ENCODE measurements around the gene TYMP.

The TYMP gene

DNA sequence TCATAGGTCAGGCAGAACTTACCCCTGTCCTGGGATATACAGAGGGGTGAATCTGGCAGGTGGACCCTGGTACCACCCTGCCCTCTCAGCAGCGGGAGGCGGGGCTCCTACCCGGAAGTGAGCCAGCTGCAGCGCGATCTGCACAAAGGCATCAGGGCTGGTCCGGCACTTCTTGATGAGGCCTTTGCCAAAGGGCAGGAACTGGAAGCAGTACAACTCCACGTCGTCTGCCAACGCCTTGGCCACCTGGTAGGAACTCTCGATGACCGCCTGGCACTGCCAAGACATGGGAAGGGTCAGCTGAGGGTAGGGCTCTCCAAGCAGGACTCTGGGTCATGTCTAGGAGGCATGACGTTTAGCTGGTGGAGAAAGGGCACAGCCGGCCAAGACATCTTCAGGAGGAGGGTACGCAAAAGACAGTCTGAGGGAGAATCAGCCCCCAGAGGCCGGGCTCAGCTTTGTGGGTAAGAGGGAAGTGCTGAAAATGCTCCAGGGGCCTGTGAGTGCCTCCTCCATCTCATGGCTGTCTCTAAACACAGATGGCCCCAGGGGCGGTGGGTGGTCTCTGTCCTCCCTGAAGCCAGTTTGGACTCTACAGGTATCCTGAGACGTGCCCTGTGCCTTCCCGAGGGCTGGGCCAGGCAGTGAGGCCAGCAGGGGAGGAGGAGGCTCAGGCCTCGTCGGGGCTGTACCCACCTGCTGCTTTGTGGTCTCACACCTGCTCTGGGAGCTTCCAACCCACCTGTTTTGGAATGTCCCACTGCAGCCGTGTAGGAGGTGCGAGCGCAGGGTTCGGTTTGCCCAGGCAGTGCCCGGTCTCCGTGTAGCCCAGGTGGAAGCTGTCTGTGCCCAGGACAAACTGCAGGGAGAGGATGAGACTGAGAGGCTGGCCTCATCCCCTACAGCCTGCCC is 41.7 kb upstream of the TYMP start:
- DNase-seq (ENCODE audit: insufficient read length): no peak
- FAIRE-seq: no peak
- TF ChIP-seq TAF1 (IDR thresholded peaks at IDR 0.05; ENCODE audit: borderline replicate concordance, low read depth, low read length): no peak
- TF ChIP-seq POLR2AphosphoS5 (IDR thresholded peaks at IDR 0.05; ENCODE audit: low read depth, low read length): no peak
- TF ChIP-seq POLR2A (IDR thresholded peaks at IDR 0.05; ENCODE audit: low read depth, low read length): no peak

DNA sequence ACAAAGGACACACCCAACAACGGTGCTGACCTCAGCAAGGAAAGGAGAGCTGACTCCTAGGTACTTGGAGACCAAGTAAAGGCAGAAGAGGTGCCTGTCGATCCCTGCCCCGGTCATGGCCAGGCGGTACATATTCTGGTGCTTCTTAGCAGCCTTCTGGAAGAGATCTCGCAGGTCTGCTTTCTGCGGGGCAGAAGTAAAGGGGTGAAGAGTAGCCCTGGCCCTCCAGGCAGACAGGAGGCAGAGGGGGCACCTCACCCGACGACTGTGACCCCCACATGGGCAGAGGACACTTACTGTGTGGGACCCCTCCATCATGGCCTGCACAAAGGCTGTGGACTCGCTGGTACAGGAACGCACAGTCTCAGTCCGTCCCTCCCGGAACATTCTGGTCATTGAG is 41.0 kb upstream of the TYMP start:
- TF ChIP-seq POLR2AphosphoS5 (IDR thresholded peaks at IDR 0.05; ENCODE audit: low read depth, low read length) (no peak), TAF1 (IDR thresholded peaks at IDR 0.05; ENCODE audit: borderline replicate concordance, low read depth, low read length) (no peak), POLR2A (IDR thresholded peaks at IDR 0.05; ENCODE audit: low read depth, low read length) (no peak)
- FAIRE-seq (no peak), DNase-seq (ENCODE audit: insufficient read length) (no peak)

DNA sequence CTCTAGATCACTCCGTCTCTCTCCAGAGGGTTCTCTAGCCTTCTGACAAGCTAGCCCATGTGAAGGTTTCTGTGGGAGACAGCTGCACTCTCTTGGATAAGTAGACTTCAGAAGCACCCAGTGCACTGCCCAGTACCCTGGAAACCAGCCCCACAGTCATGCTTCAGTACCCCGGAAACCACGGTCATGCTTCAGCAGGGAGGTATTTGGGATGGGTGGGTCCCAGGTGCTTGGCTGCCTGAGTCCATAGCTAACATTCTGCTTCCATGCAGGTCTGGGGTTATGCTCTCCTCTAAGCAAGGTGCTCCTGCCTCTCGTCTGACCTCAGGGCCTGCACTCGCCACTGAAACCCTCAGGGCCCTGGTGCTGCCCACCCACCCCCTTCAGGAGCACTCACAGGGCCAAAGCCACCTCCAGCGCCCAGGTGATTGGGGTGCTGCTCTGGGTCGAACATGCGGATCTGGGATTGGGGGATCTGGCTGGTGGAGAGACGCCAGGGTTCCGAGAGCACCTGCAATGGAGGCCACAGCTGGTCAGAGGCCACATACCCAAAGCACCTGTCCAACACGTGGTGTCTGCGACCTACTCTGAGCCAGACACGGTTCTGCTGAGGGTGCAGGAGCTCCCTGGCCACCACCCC is 40.2 kb upstream of the TYMP start:
- TF ChIP-seq POLR2AphosphoS5 (IDR thresholded peaks at IDR 0.05; ENCODE audit: low read depth, low read length) (no peak), TAF1 (IDR thresholded peaks at IDR 0.05; ENCODE audit: borderline replicate concordance, low read depth, low read length) (no peak), POLR2A (IDR thresholded peaks at IDR 0.05; ENCODE audit: low read depth, low read length) (no peak)
- FAIRE-seq (no peak), DNase-seq (ENCODE audit: insufficient read length) (no peak)

DNA sequence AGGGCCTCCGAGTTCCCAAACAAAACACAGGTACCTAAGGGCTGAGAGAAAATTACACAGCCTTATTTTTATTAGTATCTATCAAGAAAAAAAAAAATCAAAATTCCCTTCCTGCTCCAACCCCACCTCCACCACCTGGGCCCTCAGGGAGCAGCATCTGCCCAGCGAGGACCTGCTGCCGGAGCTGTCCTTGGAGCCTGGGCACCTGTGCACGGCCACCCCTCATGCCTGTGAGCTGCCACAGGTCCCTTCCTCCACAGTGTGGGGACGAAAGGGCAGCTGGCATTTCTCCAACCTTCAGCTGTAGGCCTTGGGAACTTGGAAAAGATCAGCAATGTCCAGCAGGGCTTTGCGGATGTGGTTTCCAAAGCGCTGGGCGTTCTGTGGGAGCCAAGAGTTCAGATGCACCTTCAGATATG is 39.2 kb upstream of the TYMP start:
- DNase-seq (ENCODE audit: insufficient read length): no peak
- TF ChIP-seq TAF1 (IDR thresholded peaks at IDR 0.05; ENCODE audit: borderline replicate concordance, low read depth, low read length) (no peak), POLR2AphosphoS5 (IDR thresholded peaks at IDR 0.05; ENCODE audit: low read depth, low read length) (no peak), POLR2A (IDR thresholded peaks at IDR 0.05; ENCODE audit: low read depth, low read length) (no peak)
- FAIRE-seq: no peak

DNA sequence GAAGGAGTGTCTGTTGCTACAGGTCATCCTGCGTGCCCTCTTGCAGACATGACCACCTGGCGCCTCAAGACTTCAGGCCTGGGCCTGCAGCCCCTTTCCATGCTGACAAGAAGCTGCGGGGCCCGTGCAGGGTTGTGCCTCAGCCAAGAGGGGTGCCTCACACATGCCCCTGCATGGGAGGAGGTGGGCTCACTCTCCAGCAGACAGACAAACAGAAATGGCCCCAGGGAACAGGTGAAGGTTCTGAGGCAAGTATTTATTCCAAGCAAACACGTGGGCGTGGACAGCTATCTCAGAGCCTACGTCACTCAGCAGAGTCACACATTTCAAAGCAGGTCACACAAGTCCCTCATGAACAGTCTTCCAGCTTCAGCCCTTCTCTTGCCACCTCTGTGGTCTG is 38.8 kb upstream of the TYMP start:
- DNase-seq (ENCODE audit: insufficient read length) (no peak), FAIRE-seq (no peak)
- TF ChIP-seq POLR2AphosphoS5 (IDR thresholded peaks at IDR 0.05; ENCODE audit: low read depth, low read length): no peak
- TF ChIP-seq POLR2A (IDR thresholded peaks at IDR 0.05; ENCODE audit: low read depth, low read length): no peak
- TF ChIP-seq TAF1 (IDR thresholded peaks at IDR 0.05; ENCODE audit: borderline replicate concordance, low read depth, low read length): no peak

DNA sequence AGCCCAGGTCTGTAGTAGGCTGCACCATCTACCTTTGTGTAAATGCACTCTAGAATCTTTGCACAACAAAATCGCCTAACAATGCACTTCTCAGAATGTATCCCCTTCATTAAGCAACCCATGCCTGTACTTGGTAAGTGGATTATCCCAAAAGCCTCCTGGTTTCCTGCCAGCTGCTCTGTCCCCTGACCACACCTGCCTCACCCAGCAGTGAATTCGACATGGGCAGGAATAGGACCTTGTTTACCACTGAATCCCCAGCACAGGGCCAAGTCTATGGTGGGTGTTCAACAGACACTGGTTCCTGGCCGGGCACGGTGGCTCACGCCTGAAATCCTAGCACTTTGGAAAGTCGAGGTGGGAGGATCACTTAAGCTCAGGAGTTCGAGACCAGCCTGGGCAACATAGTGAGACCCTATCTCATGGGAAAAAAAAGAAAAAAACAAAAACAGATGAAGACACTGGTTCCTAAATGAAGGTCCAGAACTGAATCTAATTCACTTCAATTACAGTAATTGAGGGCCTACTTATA is 38.0 kb upstream of the TYMP start:
- DNase-seq (ENCODE audit: insufficient read length) (no peak), FAIRE-seq (no peak)
- TF ChIP-seq POLR2AphosphoS5 (IDR thresholded peaks at IDR 0.05; ENCODE audit: low read depth, low read length) (no peak), POLR2A (IDR thresholded peaks at IDR 0.05; ENCODE audit: low read depth, low read length) (no peak), TAF1 (IDR thresholded peaks at IDR 0.05; ENCODE audit: borderline replicate concordance, low read depth, low read length) (no peak)

DNA sequence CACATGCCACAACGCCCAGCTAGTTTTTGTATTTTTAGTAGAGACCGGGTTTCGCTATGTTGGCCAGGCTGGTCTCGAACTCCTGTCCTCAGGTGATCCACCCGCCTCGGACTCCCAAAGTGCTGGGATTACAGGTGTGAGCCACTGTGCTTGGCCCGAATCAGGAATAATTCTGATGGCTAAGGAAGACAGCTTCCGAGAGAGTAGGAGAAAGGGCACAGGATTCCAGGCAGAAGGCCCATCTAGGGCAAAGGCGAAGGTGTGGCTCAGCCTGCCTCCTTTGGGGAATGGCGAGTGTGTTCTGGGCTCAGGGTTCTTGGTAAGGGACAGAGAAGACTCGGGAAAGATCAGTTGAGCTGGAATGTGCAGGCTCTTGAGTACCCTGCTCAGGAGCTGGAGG is 34.5 kb upstream of the TYMP start:
- FAIRE-seq (no peak), DNase-seq (ENCODE audit: insufficient read length) (no peak)
- TF ChIP-seq TAF1 (IDR thresholded peaks at IDR 0.05; ENCODE audit: borderline replicate concordance, low read depth, low read length): no peak
- TF ChIP-seq POLR2AphosphoS5 (IDR thresholded peaks at IDR 0.05; ENCODE audit: low read depth, low read length): no peak
- TF ChIP-seq POLR2A (IDR thresholded peaks at IDR 0.05; ENCODE audit: low read depth, low read length): no peak

DNA sequence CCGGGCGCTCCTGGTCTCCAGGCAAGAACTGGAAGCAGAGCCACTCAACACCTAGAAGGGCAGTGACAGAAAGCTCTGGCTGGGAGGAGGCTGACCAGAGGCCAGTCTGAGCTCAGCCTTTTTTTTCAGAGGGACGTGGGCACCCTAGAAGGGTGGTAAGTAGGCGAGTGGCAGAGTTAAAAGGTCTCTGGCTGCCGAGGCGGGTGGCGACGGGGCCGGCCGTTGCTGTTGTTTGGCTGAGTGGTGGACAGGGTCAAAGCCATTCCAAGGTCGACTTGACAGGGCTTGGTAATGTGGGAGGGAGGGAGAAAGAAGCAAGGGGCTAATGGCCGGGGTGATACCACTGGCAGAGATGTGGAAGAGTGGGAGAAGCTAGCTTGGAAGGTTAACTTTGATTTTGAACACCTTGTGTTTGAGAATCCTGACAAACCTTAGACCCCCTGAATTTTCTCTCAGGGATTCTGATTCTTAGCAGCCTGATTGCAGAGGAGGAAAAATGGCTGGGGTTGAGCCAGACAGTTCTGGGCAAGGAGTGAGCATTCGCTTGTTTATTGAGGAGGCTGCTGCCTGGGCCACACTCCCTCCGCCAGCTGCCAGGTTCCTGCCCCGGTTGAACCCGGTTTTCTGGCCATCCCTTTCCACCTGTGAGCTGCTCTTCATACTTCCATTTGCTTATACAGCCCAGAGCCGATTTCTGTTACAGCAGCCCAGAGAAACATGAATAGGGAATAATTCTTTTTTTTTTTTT is 33.8 kb upstream of the TYMP start:
- TF ChIP-seq TAF1 (IDR thresholded peaks at IDR 0.05; ENCODE audit: borderline replicate concordance, low read depth, low read length) (no peak), POLR2AphosphoS5 (IDR thresholded peaks at IDR 0.05; ENCODE audit: low read depth, low read length) (no peak), POLR2A (IDR thresholded peaks at IDR 0.05; ENCODE audit: low read depth, low read length) (no peak)
- no peak for DNase-seq (ENCODE audit: insufficient read length)
- FAIRE-seq: no peak

DNA sequence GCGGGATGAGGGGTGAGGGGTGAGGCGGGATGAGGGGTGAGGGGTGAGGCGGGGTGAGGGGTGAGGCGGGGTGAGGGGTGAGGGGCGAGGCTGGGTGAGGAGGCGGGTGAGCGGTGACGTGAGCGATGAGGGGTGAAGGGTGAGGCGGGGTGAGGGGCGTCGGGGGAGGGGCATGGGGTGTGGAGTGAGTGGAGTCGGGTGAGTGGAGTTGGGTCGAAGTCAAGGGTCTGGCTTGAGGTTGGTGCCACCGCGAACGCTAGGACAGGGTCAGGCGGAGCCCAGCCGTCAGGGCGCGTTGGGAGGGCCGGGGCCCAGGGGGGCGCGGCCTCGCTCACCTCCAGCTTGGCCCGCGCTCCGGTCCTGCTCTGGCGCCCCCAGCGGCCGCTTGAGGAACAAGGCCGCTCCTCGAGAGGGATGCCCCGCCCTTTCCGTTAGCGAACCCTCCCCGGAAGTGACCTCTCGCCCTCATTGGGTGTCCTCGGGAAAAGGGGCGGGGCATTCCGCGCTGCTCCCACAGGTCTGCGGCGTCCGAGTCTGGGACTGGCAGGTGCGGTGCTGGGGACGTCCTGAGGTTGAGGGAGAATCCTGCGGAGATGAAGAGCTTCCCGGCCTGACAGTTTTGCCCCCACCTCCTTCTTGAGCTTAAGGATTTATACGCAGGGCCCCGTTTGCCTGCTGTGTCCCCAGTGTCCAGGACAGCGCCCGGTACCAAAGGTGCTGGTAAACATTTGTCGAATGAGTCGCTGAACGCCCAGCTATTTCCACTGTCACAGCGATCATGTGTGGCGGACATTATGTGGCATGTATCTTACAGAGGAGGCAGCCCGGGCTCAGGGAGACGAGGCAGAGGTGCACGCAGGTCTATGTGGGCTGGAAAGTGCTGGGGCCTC is 33.0 kb upstream of the TYMP start, which contains the start of gene SYCE3:
Gene SYCE3, minus strand, starts transcription at position 397 of the 890 bp plus-strand sequence. CDS start 6,514 bp downstream, outside the sequence.
- DNase-seq (ENCODE audit: insufficient read length) (peak; percentile 94), FAIRE-seq (peak; percentile 100)
- TF ChIP-seq POLR2A (IDR thresholded peaks at IDR 0.05; ENCODE audit: low read depth, low read length) (peak; percentile 43; the same call in 1 of the 2 replicates), POLR2AphosphoS5 (IDR thresholded peaks at IDR 0.05; ENCODE audit: low read depth, low read length) (no peak), TAF1 (IDR thresholded peaks at IDR 0.05; ENCODE audit: borderline replicate concordance, low read depth, low read length) (no peak)

Measured in GM12892 (cell line).